Endothelial cell of umbilical vein (primary cell): Measurements from ENCODE around the gene ZNF48. TPM values are rescaled to one million over a fixed set of nuclear protein-coding genes. Genes with fewer than 3 reads are reported as not detected.
A peak's percentile ranks its signal among the peaks of the same experiment; 100 is the strongest.

Source experiments
- BruUV-seq: library from RNA; stranded (reverse); fragments of 400-500 nt; replicated peaks from 2 replicates; lab custom pipeline; 2021; lab: Mats Ljungman, UMichigan
- CTCF ChIA-PET: fragments of 300-600, 350-600 bp; sonication (Branson Sonifier 250); formaldehyde crosslinking; loops from one replicate; lab custom pipeline; 2021; ENCODE audit warnings: antibody characterized with exemption, inconsistent platforms; lab: Charles Lee
- POLR2A ChIA-PET: fragments of 300-600, 350-600 bp; sonication (Branson Sonifier 250); formaldehyde crosslinking; loops from one replicate; lab custom pipeline; 2021; ENCODE audit warnings: antibody characterized with exemption, inconsistent platforms; lab: Charles Lee
- DNase-seq: peaks from one replicate; pipeline ENCODE4 v3.0.0-alpha.2; 2011; ENCODE audit warnings: low read depth, low spot score
- FAIRE-seq: peaks from 2 replicates; lab custom pipeline; 2011; peaks lifted over from hg19 to GRCh38; lab: Jason Lieb, UNC
- H2AFZ ChIP-seq: 2 replicates; pipeline ENCODE4 v1.6.0; 2012; ENCODE audit warnings: low read depth, low read length, control low read depth, inconsistent platforms
- H3K27ac ChIP-seq: 2 replicates; pipeline ENCODE4 v1.5.1; 2011; ENCODE audit warnings: low read depth, mild to moderate bottlenecking, control low read depth, low read length, moderate library complexity; ENCODE audit not compliant: insufficient read depth
- H3K27me3 ChIP-seq, 2 experiments: 2 replicates each; pipeline versions ENCODE4 v1.6.0 to v1.6.1; 2011; ENCODE audit warnings: low read length in 2 of 2, mixed read lengths in 1 of 2; ENCODE audit not compliant: control insufficient read depth in 2 of 2, insufficient read depth in 2 of 2
- H3K36me3 ChIP-seq, 2 experiments: 2 replicates in 1 of 2; 3 replicates in 1 of 2; pipeline ENCODE4 v1.5.1; 2011; ENCODE audit warnings: low read length in 2 of 2, mild to moderate bottlenecking in 1 of 2, moderate library complexity in 1 of 2; ENCODE audit not compliant: control insufficient read depth in 2 of 2, insufficient read depth in 2 of 2; ENCODE audit errors: extremely low read depth in 1 of 2
- H3K4me1 ChIP-seq: 3 replicates; pipeline ENCODE4 v1.5.1; 2011; ENCODE audit warnings: mild to moderate bottlenecking, low read length; ENCODE audit not compliant: control insufficient read depth, insufficient read depth; ENCODE audit errors: extremely low read depth
- H3K4me2 ChIP-seq: 2 replicates; pipeline ENCODE4 v1.6.1; 2011; ENCODE audit warnings: low read length, control low read depth, mixed read lengths; ENCODE audit not compliant: insufficient read depth
- H3K4me3 ChIP-seq, 3 experiments: fragments of 200-600 bp in 1 of 3; sonication (generic), shearing (Covaris generic) in 1 of 3; replicated peaks in 1 of 3; 2 replicates each; pipeline ENCODE4 v1.5.1; 2011 to 2016; ENCODE audit warnings: control low read depth in 3 of 3, low read length in 3 of 3, mild to moderate bottlenecking in 2 of 3, inconsistent platforms in 1 of 3, low read depth in 1 of 3, moderate library complexity in 1 of 3; ENCODE audit not compliant: insufficient read depth in 1 of 3
- H3K79me2 ChIP-seq: 2 replicates; pipeline ENCODE4 v1.6.0; 2012; ENCODE audit warnings: low read length, inconsistent platforms; ENCODE audit not compliant: control insufficient read depth, insufficient read depth
- H3K9ac ChIP-seq: replicated peaks from 2 replicates; pipeline ENCODE3; 2011; ENCODE audit warnings: low read length, control low read depth; ENCODE audit not compliant: insufficient read depth; ENCODE audit errors: extremely low read depth
- H3K9me1 ChIP-seq: replicated peaks from 3 replicates; pipeline ENCODE4 v1.6.0; 2011; ENCODE audit warnings: mild to moderate bottlenecking, low read length; ENCODE audit not compliant: control insufficient read depth, insufficient read depth; ENCODE audit errors: extremely low read depth
- H3K9me3 ChIP-seq: replicated peaks from 2 replicates; pipeline ENCODE4 v1.5.1; 2012; ENCODE audit warnings: low read length, inconsistent platforms; ENCODE audit not compliant: control insufficient read depth, insufficient read depth
- H4K20me1 ChIP-seq: replicated peaks from 2 replicates; pipeline ENCODE3; 2011; ENCODE audit warnings: mild to moderate bottlenecking, low read length; ENCODE audit not compliant: control insufficient read depth, insufficient read depth; ENCODE audit errors: extremely low read depth
- EZH2 ChIP-seq: IDR thresholded peaks from 2 replicates; pipeline ENCODE4 v1.6.1; 2012; ENCODE audit warnings: borderline replicate concordance, low read depth, mild to moderate bottlenecking, moderate library complexity, low read length, inconsistent platforms; ENCODE audit not compliant: severe bottlenecking
- FOS ChIP-seq: IDR thresholded peaks from 2 replicates; pipeline ENCODE4 v1.6.1; 2011; ENCODE audit warnings: mild to moderate bottlenecking, low read length, moderate library complexity, borderline replicate concordance; ENCODE audit not compliant: insufficient read depth
- GATA2 ChIP-seq: IDR thresholded peaks from 2 replicates; pipeline ENCODE4 v1.7.0; 2011; ENCODE audit warnings: low read depth, mild to moderate bottlenecking, moderate library complexity, mixed read lengths, low read length; ENCODE audit not compliant: insufficient read length, insufficient read depth
- JUN ChIP-seq: IDR thresholded peaks from 2 replicates; pipeline ENCODE4 v1.6.1; 2011; ENCODE audit warnings: borderline replicate concordance, low read depth; ENCODE audit not compliant: insufficient read length, insufficient read depth
- MYC ChIP-seq: IDR thresholded peaks from one replicate; pipeline ENCODE4 v1.6.1; 2011; ENCODE audit warnings: mild to moderate bottlenecking, low read depth, low read length
- POLR2A ChIP-seq: IDR thresholded peaks from 2 replicates; pipeline ENCODE4 v1.6.1; 2012; ENCODE audit warnings: low read depth, mild to moderate bottlenecking, control low read depth, low read length
- POLR2AphosphoS5 ChIP-seq: IDR thresholded peaks from 2 replicates; pipeline ENCODE4 v1.6.1; 2012; ENCODE audit warnings: low read depth, mild to moderate bottlenecking, control low read depth, low read length, moderate library complexity; ENCODE audit not compliant: insufficient read depth
- dilution Hi-C: fragments of 300-500 bp; cut with MboI; formaldehyde crosslinking; loops from one replicate; pipeline ENCODE4 v1.15.0; 2019; ENCODE audit warnings: low sequenced_read_pairs; ENCODE audit not compliant: extremely low pct_ligation_motif_present
- intact Hi-C: fragments of 100-400 bp; cut with micrococcal nuclease; formaldehyde crosslinking; loops from one replicate; pipeline ENCODE4 v1.10.0; 2022
- polyA plus RNA-seq, 4 experiments: library from polyadenylated mRNA; depleted of rRNA in 3 of 4; stranded (reverse) in 3 of 4; unstranded in 1 of 4; fragments of >200 nt; gene quantifications; 2 replicates each; pipeline versions ENCODE4 v1.2.1 to v1.2.3, GENCODE V29; 2011 to 2012; ENCODE audit warnings: missing spikeins in 1 of 4
- total RNA-seq: library from RNA; stranded (reverse); gene quantifications from 2 replicates; pipeline ENCODE4 v1.2.3, GENCODE V29; 2021
- TF ChIP-seq, protein P1 (sequence below): IDR thresholded peaks from 2 replicates; pipeline ENCODE4 v1.6.1; 2011; ENCODE audit not compliant: insufficient read depth, insufficient read length
- TF ChIP-seq, protein P2 (sequence below), 2 donors: IDR thresholded peaks; 1 replicate in 1 of 2; 2 replicates in 1 of 2; pipeline ENCODE4 v1.5.1; 2011; ENCODE audit warnings: low read length in 2 of 2, mild to moderate bottlenecking in 2 of 2, moderate library complexity in 2 of 2, control low read depth in 1 of 2, inconsistent platforms in 1 of 2, low read depth in 1 of 2; ENCODE audit not compliant: insufficient read depth in 1 of 2; ENCODE audit errors: extremely low read depth in 1 of 2

The ZNF48 gene
- total and polyA plus RNA-seq, 2 donors (not counting 3 experiments of a cell fraction or from before 2014, with no cell fraction given) = 15.3 to 16.1 TPM

DNA sequence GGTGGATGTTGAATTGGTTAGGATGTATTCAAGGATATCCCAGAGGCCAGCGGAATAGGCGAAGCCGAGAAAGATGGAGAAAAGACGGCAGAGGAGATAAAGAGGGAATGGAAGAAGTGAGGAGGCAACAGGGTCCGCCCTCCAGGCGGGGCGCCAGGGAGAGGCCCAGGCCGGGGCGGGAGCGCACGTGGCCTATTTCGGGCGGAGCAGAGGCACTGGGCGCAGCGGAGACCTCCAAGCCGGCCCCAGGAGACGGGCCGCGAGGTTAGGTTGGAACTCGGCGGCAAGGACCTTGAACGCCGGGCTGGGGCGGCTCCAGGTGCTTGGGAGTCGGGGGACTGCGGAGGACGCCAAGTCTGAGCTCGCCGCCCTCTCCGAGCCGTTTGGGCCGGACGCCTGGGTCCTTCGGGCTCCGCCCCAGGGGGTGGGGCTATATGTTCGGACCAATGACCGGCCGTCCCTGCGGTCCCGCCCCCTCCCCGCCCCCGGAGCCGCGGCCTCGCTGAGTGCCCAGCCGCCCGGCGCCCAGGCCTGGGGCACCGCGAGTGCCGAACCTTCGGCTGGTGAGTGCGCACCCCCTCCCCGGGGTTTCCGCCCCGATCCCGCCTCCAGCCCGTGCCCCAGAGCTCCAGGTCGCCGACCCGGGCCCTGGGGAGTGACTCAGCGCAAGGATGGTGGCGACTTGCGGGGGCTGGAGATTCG lies 12.0 kb downstream of the ZNF48 start, which contains the start of gene ZNF771:
TSS of gene ZNF771 (plus strand) at position 505 of the 702 bp plus-strand sequence. CDS start 448 bp downstream, outside the sequence.
- no TSS peak for BruUV-seq
- no peaks in the 10 kb centered on the region for H3K9me3 ChIP-seq
- peak; percentile 88 for DNase-seq
- POLR2A ChIA-PET = interaction anchor here (1.3 to 1.5 kb wide), 4 partner anchors 11 to 56 kb away, joined by 3 to 7 read pairs (median 5); partner anchors contain the start of gene DCTPP1
- H3K4me2 ChIP-seq = peak within 1 kb of the TSS; percentile 59
- peak within 1 kb of the TSS; percentile 67 for H2AFZ ChIP-seq
- TF ChIP-seq, protein P1, sequence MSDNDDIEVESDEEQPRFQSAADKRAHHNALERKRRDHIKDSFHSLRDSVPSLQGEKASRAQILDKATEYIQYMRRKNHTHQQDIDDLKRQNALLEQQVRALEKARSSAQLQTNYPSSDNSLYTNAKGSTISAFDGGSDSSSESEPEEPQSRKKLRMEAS = peak; percentile 87
- TF ChIP-seq EZH2 (no peak), MYC (no peak), GATA2 (no peak), POLR2A (peak; percentile 92), FOS (peak; percentile 15), POLR2AphosphoS5 (peak; percentile 91), JUN (no peak)
- TF ChIP-seq, protein P2, sequence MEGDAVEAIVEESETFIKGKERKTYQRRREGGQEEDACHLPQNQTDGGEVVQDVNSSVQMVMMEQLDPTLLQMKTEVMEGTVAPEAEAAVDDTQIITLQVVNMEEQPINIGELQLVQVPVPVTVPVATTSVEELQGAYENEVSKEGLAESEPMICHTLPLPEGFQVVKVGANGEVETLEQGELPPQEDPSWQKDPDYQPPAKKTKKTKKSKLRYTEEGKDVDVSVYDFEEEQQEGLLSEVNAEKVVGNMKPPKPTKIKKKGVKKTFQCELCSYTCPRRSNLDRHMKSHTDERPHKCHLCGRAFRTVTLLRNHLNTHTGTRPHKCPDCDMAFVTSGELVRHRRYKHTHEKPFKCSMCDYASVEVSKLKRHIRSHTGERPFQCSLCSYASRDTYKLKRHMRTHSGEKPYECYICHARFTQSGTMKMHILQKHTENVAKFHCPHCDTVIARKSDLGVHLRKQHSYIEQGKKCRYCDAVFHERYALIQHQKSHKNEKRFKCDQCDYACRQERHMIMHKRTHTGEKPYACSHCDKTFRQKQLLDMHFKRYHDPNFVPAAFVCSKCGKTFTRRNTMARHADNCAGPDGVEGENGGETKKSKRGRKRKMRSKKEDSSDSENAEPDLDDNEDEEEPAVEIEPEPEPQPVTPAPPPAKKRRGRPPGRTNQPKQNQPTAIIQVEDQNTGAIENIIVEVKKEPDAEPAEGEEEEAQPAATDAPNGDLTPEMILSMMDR (IDR thresholded peaks at IDR 0.05; ENCODE audit: extremely low read depth in 1 of 2, insufficient read depth in 1 of 2, low read depth in 1 of 2, low read length in 2 of 2) = no peak
- peak within 1 kb of the TSS; percentile 71 for H3K27ac ChIP-seq
- H3K4me3 ChIP-seq = peak within 1 kb of the TSS; percentile 29 to 56 (median 47)
- FAIRE-seq = peak; percentile 88
- peaks cover 3% of the 10 kb centered on the region for H3K79me2 ChIP-seq
- CTCF ChIA-PET = interaction anchor here (0.8 to 5.3 kb wide), 7 partner anchors 9 to 315 kb away, joined by 3 to 62 read pairs (median 4); partner anchors contain the start of gene ZNF48
- H3K4me1 ChIP-seq = peaks cover 22% of the 10 kb centered on the region
- no peaks in the 10 kb centered on the region for H4K20me1 ChIP-seq
- intact Hi-C loops (loop anchor here (10.0 kb wide), 1 partner anchor 312 kb away; the partner anchor contains the start of genes TBX6 and YPEL3), dilution Hi-C loops (no loop called here)
- H3K36me3 ChIP-seq = peaks cover under 1 to 6% of the 10 kb centered on the region in 2 experiments
- peak within 1 kb of the TSS; percentile 80 for H3K9ac ChIP-seq
- H3K27me3 ChIP-seq = no peaks in the 10 kb centered on the region
- no peaks in the 10 kb centered on the region for H3K9me1 ChIP-seq
